ENCODE data around the gene MYH11. TPM values are rescaled to one million over a fixed set of nuclear protein-coding genes. Genes with fewer than 3 reads are reported as not detected.
A peak's percentile ranks its signal among the peaks of the same experiment; 100 is the strongest.

MYH11 gene
- total RNA-seq, 3 donors from 2014 or later: 11.7 to 144 (median 96.6) TPM

DNA sequence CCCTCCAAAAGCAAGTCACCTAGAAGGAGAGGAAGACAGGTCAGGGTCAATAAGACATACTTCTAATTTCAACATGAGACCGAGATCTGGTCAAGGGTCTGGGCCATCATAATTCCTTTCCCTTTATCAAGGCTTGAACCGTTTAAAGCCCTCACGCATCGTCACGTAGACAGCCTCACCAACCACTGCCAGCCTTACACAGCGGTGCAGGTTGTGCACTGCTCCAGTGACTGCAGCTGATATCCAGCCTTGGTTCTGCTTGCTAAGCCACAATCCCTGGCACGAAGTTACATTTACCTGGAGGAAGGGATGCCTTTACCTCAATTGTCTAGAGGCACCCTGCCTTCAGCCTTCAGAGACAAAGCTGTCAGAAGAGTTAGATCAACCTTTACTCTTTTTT lies 85.1 kb downstream of the MYH11 start:
- TF ChIP-seq POLR2A (IDR thresholded peaks at IDR 0.05) (no peak), POLR2AphosphoS5 (IDR thresholded peaks at IDR 0.05) (no peak)
- TF ChIP-seq, protein P1, sequence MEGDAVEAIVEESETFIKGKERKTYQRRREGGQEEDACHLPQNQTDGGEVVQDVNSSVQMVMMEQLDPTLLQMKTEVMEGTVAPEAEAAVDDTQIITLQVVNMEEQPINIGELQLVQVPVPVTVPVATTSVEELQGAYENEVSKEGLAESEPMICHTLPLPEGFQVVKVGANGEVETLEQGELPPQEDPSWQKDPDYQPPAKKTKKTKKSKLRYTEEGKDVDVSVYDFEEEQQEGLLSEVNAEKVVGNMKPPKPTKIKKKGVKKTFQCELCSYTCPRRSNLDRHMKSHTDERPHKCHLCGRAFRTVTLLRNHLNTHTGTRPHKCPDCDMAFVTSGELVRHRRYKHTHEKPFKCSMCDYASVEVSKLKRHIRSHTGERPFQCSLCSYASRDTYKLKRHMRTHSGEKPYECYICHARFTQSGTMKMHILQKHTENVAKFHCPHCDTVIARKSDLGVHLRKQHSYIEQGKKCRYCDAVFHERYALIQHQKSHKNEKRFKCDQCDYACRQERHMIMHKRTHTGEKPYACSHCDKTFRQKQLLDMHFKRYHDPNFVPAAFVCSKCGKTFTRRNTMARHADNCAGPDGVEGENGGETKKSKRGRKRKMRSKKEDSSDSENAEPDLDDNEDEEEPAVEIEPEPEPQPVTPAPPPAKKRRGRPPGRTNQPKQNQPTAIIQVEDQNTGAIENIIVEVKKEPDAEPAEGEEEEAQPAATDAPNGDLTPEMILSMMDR (IDR thresholded peaks at IDR 0.05): no peak
- Histone ChIP-seq H3K4me3 (no peak overlapping the region), H3K4me1 (no peaks in the 10 kb centered on the region), H3K36me3 (no peaks in the 10 kb centered on the region), H3K27me3 (no peaks in the 10 kb centered on the region), H3K27ac (no peak overlapping the region), H3K9me3 (no peaks in the 10 kb centered on the region)
- intact Hi-C loops (cut with DNase I; ENCODE audit: low total_unique reads): no loop called here
- no peak for DNase-seq (ENCODE audit: low spot score in 2 of 2)

DNA sequence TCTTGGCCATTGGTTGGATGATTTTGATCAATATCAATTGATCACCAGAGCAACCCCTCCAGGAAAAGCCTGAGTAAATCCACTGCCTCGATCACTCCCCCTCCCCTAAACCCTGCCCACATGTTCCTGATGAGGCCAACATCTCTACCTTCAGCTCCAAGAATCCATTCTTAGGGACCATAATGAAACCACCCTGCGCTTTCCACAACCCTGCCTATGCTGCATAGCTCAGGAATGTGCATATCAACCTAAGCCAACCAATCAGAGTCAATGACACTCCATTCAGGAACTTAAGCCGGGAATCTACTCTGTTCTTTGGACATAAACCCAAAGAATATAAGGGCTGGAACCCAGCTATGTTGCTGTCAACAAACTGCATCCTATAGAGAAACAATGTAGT lies 86.3 kb downstream of the MYH11 start:
- H3K27ac ChIP-seq: peak overlapping the region; percentile 29 to 66
- TF ChIP-seq POLR2AphosphoS5 (IDR thresholded peaks at IDR 0.05) (no peak), POLR2A (IDR thresholded peaks at IDR 0.05) (no peak)
- TF ChIP-seq, protein P1 (IDR thresholded peaks at IDR 0.05): no peak
- no peak for DNase-seq (ENCODE audit: low spot score in 2 of 2)
- intact Hi-C loops (cut with DNase I; ENCODE audit: low total_unique reads): no loop called here
- H3K4me1 ChIP-seq: no peaks in the 10 kb centered on the region
- no peaks in the 10 kb centered on the region for H3K27me3 ChIP-seq
- H3K4me3 ChIP-seq: no peak overlapping the region
- no peaks in the 10 kb centered on the region for H3K9me3 ChIP-seq
- no peaks in the 10 kb centered on the region for H3K36me3 ChIP-seq

DNA sequence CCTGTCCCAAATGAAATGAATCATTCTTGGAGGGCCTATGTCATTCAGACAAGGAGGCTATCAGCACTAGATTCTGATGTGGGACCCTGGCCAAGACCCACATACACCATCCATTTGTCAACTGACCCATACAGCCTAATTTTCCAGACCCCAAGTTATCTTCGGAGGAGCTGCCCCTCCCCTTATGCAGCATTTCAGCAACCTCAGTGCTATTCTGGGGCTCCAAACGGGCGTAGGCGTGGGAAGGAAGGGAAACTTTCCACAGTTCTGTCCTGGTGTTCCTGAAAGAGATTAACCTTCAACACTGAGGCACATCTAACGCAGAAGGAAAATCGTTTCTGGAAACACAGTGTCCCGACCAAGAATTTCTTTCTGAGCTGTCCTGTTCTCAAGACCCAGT lies 86.7 kb downstream of the MYH11 start:
- intact Hi-C loops (cut with DNase I; ENCODE audit: low total_unique reads): no loop called here
- Histone ChIP-seq H3K4me3 (no peak overlapping the region), H3K27ac (peak overlapping the region; percentile 29 to 66), H3K9me3 (no peaks in the 10 kb centered on the region), H3K4me1 (no peaks in the 10 kb centered on the region), H3K36me3 (no peaks in the 10 kb centered on the region), H3K27me3 (no peaks in the 10 kb centered on the region)
- TF ChIP-seq POLR2A (IDR thresholded peaks at IDR 0.05) (no peak), POLR2AphosphoS5 (IDR thresholded peaks at IDR 0.05) (no peak)
- TF ChIP-seq, protein P1 (IDR thresholded peaks at IDR 0.05): no peak
- DNase-seq (ENCODE audit: low spot score in 2 of 2): no peak

DNA sequence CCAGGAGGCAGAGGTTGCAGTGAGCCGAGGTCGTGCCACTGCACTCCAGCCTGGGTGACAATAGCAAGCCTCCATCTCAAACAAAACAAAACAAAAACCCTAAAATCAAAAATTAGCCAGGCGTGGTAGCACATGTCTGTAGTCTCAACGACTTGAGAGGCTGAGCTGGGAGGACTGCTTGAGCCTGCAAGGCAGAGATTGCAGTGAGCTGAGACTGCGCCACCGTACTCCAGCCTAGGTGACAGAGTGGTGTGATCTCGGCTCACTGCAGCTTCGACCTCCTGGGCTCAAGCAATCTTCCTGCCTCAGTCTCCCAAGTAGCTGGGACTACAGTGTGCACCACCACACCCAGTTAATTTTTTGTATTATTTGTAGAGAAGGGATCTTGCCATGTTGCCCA lies 87.6 kb downstream of the MYH11 start:
- Histone ChIP-seq H3K4me1 (no peaks in the 10 kb centered on the region), H3K36me3 (no peaks in the 10 kb centered on the region)
- intact Hi-C loops (cut with DNase I; ENCODE audit: low total_unique reads): no loop called here

DNA sequence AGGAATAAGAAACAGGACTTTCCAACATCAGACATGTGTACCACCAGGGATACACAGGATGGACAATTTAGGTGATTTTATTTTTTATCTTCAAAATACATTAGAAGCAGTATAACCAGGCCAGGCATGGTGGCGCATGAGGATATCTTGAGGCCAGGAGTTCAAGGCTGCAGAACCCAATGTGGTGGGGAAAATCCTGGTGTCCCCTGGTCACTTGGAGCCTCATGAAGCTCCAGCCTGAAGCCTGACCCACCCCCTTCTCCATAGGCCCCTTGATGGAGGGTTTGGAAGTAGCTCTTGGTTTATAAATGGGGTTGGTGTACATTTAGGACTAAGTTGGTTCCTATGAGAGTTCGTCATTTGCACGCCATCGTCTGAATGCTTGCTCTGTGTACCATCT lies 88.6 kb downstream of the MYH11 start:
- Histone ChIP-seq H3K4me3 (no peak overlapping the region), H3K27me3 (no peaks in the 10 kb centered on the region), H3K36me3 (no peaks in the 10 kb centered on the region), H3K9me3 (no peaks in the 10 kb centered on the region), H3K4me1 (no peaks in the 10 kb centered on the region), H3K27ac (no peak overlapping the region)
- intact Hi-C loops (cut with DNase I; ENCODE audit: low total_unique reads): no loop called here
- DNase-seq (ENCODE audit: low spot score in 2 of 2): no peak
- TF ChIP-seq POLR2AphosphoS5 (IDR thresholded peaks at IDR 0.05) (no peak), POLR2A (IDR thresholded peaks at IDR 0.05) (no peak)
- TF ChIP-seq, protein P1 (IDR thresholded peaks at IDR 0.05): no peak

More for the DNA sequence above, 87.6 kb downstream of the MYH11 start:
- no peak overlapping the region for H3K4me3 ChIP-seq
- no peaks in the 10 kb centered on the region for H3K27me3 ChIP-seq
- TF ChIP-seq, protein P1 (IDR thresholded peaks at IDR 0.05): no peak
- TF ChIP-seq POLR2A (IDR thresholded peaks at IDR 0.05) (no peak), POLR2AphosphoS5 (IDR thresholded peaks at IDR 0.05) (no peak)
- H3K27ac ChIP-seq: no peak overlapping the region
- no peak for DNase-seq (ENCODE audit: low spot score in 2 of 2)
- no peaks in the 10 kb centered on the region for H3K9me3 ChIP-seq

Measured in breast epithelium (tissue), 4 donors.